WTC11 (cell line): ENCODE results near the gene RANBP17.

Experiments used
- CREM ChIP-seq: sonication (generic); formaldehyde crosslinking; IDR thresholded peaks from 2 replicates; pipeline ENCODE4 v1.8.1; 2022; ENCODE audit warnings: mild to moderate bottlenecking, missing genetic modification reagents, moderate library complexity
- CTCF ChIP-seq: fragments of 200-600 bp; IDR thresholded peaks from 2 replicates; pipeline ENCODE4 v1.8.0; 2022; ENCODE audit warnings: antibody characterized with exemption
- MYBL2 ChIP-seq: sonication (generic); formaldehyde crosslinking; IDR thresholded peaks from 2 replicates; pipeline ENCODE4 v1.8.1; 2023; ENCODE audit warnings: mild to moderate bottlenecking, moderate library complexity, missing genetic modification reagents

GRCh38 chr5:171275841-171276544 lies 414.2 kb downstream of the RANBP17 start:
- TF ChIP-seq CTCF (no peak), MYBL2 (CRISPR knock-in tag) (no peak), CREM (CRISPR knock-in tag) (no peak)
